Measurements from ENCODE around the gene TNNT1. TPM values are rescaled to one million over a fixed set of nuclear protein-coding genes. Genes with fewer than 3 reads are reported as not detected.
A peak's percentile ranks its signal among the peaks of the same experiment; 100 is the strongest.
"Not testable (repeated sequence)": the region's sequence is repeated elsewhere in the genome, so short reads cannot be mapped to it uniquely, and the experiment has no call there.

TNNT1 gene
- total RNA-seq, 1 donor from 2014 or later, result 74.1 TPM

GRCh38 chr19:55112246-55112776 is 36.7 kb downstream of the TNNT1 start:
- no peak for TF ChIP-seq EZH2 (IDR thresholded peaks at IDR 0.05)
- no peak for TF ChIP-seq EZH2phosphoT487 (IDR thresholded peaks at IDR 0.05)
- TF ChIP-seq CTCF (IDR thresholded peaks at IDR 0.05), result no peak
- peaks cover 11% of the 10 kb centered on the region for H3K36me3 Mint-ChIP-seq
- no peak overlapping the region for H3K4me3 Mint-ChIP-seq
- Histone ChIP-seq H3K4me1 (peaks cover 5% of the 10 kb centered on the region), H3K4me3 (no peak overlapping the region), H3F3A (ENCODE audit: low read depth) (peaks cover 7% of the 10 kb centered on the region), H3K9me3 (ENCODE audit: low read depth) (no peaks in the 10 kb centered on the region), H3K36me3 (no peaks in the 10 kb centered on the region), H4K20me1 (ENCODE audit: low read depth) (peaks cover 71% of the 10 kb centered on the region), H3K79me2 (ENCODE audit: low read depth) (peaks cover 56% of the 10 kb centered on the region), H3K4me2 (no peak overlapping the region), H3K27ac (no peak overlapping the region), H3K27me3 (no peaks in the 10 kb centered on the region), H3K9ac (no peak overlapping the region), H2AFZ (replicated peaks) (no peak overlapping the region)
- no peak overlapping the region for H3K27ac Mint-ChIP-seq
- no peaks in the 10 kb centered on the region for H3K9me3 Mint-ChIP-seq
- peaks cover 33% of the 10 kb centered on the region for H3K4me1 Mint-ChIP-seq
- DNase-seq (ENCODE audit: low spot score), result no peak
- peaks cover 9% of the 10 kb centered on the region for H3K27me3 Mint-ChIP-seq (ENCODE audit: insufficient read depth, low read depth)

GRCh38 chr19:55111238-55111831 is 37.7 kb downstream of the TNNT1 start:
- Histone ChIP-seq H3K4me3 (no peak overlapping the region), H3K79me2 (ENCODE audit: low read depth) (peaks cover 49% of the 10 kb centered on the region), H3K36me3 (no peaks in the 10 kb centered on the region), H3K9ac (no peak overlapping the region), H3K27ac (no peak overlapping the region), H3K27me3 (no peaks in the 10 kb centered on the region), H3F3A (ENCODE audit: low read depth) (peaks cover under 1% of the 10 kb centered on the region), H3K4me2 (no peak overlapping the region), H3K4me1 (peaks cover 5% of the 10 kb centered on the region), H3K9me3 (ENCODE audit: low read depth) (no peaks in the 10 kb centered on the region), H2AFZ (replicated peaks) (no peak overlapping the region), H4K20me1 (ENCODE audit: low read depth) (peaks cover 73% of the 10 kb centered on the region)
- Mint-ChIP-seq H3K27me3 (ENCODE audit: insufficient read depth, low read depth) (peaks cover 5% of the 10 kb centered on the region), H3K9me3 (no peaks in the 10 kb centered on the region), H3K36me3 (peaks cover 11% of the 10 kb centered on the region), H3K4me1 (peaks cover 33% of the 10 kb centered on the region), H3K4me3 (no peak overlapping the region), H3K27ac (peak overlapping the region; percentile 61)
- no peak for DNase-seq (ENCODE audit: low spot score)
- TF ChIP-seq CTCF (IDR thresholded peaks at IDR 0.05), result no peak
- no peak for TF ChIP-seq EZH2phosphoT487 (IDR thresholded peaks at IDR 0.05)
- TF ChIP-seq EZH2 (IDR thresholded peaks at IDR 0.05), result no peak

GRCh38 chr19:55109527-55110291 is 39.3 kb downstream of the TNNT1 start:
- Mint-ChIP-seq H3K9me3 (no peaks in the 10 kb centered on the region), H3K4me3 (peak overlapping the region; percentile 10), H3K4me1 (peaks cover 17% of the 10 kb centered on the region), H3K36me3 (peaks cover 16% of the 10 kb centered on the region), H3K27ac (no peak overlapping the region), H3K27me3 (ENCODE audit: insufficient read depth, low read depth) (peaks cover 5% of the 10 kb centered on the region)
- Histone ChIP-seq H3K9me3 (ENCODE audit: low read depth) (no peaks in the 10 kb centered on the region), H3K27ac (no peak overlapping the region), H3K36me3 (no peaks in the 10 kb centered on the region), H3K9ac (no peak overlapping the region), H4K20me1 (ENCODE audit: low read depth) (peaks cover 56% of the 10 kb centered on the region), H3K4me2 (no peak overlapping the region), H3F3A (ENCODE audit: low read depth) (no peaks in the 10 kb centered on the region), H3K4me1 (no peaks in the 10 kb centered on the region), H3K79me2 (ENCODE audit: low read depth) (peaks cover 38% of the 10 kb centered on the region), H3K27me3 (no peaks in the 10 kb centered on the region), H3K4me3 (no peak overlapping the region), H2AFZ (replicated peaks) (no peak overlapping the region)
- DNase-seq (ENCODE audit: low spot score), result no peak
- no peak for TF ChIP-seq EZH2phosphoT487 (IDR thresholded peaks at IDR 0.05)
- TF ChIP-seq EZH2 (IDR thresholded peaks at IDR 0.05), result no peak
- TF ChIP-seq CTCF (IDR thresholded peaks at IDR 0.05), result no peak

- not testable (repeated sequence) for H3K4me1 Mint-ChIP-seq; H3K36me3 ChIP-seq; H3K27me3 Mint-ChIP-seq (ENCODE audit: insufficient read depth, low read depth); H3K4me2 ChIP-seq; H3K9me3 ChIP-seq (ENCODE audit: low read depth); H2AFZ ChIP-seq (replicated peaks); H3F3A ChIP-seq (ENCODE audit: low read depth); DNase-seq (ENCODE audit: low spot score); H3K27ac ChIP-seq; H3K4me3 ChIP-seq; H3K27me3 ChIP-seq; H3K9ac ChIP-seq; H3K27ac Mint-ChIP-seq; H3K9me3 Mint-ChIP-seq; H3K4me3 Mint-ChIP-seq; H3K4me1 ChIP-seq
- peaks cover 24% of the 10 kb centered on the region for H3K36me3 Mint-ChIP-seq
- peaks cover 32% of the 10 kb centered on the region for H4K20me1 ChIP-seq (ENCODE audit: low read depth)
- peaks cover 13% of the 10 kb centered on the region for H3K79me2 ChIP-seq (ENCODE audit: low read depth)
Measured at GRCh38 chr19:55107252-55107651, 41.8 kb downstream of the TNNT1 start.
